ENCODE data around the gene NACC2. TPM values are rescaled to one million over a fixed set of nuclear protein-coding genes. Genes with fewer than 3 reads are reported as not detected.

The NACC2 gene
- total RNA-seq, 1 experiment from 2014 or later: 22.0 TPM

DNA sequence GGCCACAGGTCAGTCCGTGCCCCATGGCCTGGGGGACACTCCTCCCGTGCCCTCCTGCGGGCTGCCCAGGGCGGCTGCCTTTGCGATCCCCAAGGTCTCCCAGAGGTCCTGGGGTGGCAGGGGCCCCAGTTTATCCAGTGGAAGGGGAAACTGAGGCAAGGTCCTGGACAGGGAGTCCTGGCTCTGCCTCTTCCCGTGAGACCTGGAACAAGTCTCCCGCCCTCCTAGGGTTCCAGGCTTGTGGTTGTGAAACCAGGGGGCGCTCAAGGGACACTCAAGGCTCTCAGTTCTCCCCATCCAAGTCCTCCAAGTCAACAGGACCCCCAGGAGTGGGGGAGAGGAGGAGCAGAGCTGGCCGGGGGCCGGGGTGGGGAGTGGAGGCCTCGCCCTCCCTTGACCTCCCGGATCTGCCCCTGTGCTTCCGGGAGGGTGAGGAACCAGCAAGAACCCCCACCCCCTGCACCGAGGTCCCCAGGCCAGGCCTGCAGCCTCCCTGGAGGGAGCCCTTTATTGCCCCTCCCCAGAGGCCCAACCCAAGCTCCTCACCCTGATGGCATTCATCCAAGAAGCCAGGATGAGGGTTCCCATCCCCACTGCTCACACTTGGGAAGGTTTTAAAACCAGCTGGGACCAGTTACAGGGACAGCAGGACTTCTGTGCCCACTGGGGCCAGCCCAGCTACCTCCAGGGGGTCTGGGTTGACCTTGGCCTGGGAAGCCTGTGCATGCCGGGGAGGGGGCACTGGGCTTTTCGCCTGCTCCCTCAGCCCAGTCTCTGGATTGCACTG is 48.3 kb upstream of the NACC2 start:
- Mint-ChIP-seq H3K4me1 (ENCODE audit: low read depth, unreplicated experiment) (no peaks in the 10 kb centered on the region), H3K4me3 (ENCODE audit: unreplicated experiment) (no peak overlapping the region), H3K36me3 (ENCODE audit: insufficient read depth, unreplicated experiment) (no peaks in the 10 kb centered on the region), H3K27ac (ENCODE audit: unreplicated experiment) (no peak overlapping the region), H3K27me3 (ENCODE audit: insufficient read depth, unreplicated experiment) (no peaks in the 10 kb centered on the region), H3K9me3 (ENCODE audit: unreplicated experiment) (no peaks in the 10 kb centered on the region)
- H3K36me3 ChIP-seq (ENCODE audit: control insufficient read depth, insufficient read depth, low read length): no peaks in the 10 kb centered on the region
- TF ChIP-seq, protein P1, sequence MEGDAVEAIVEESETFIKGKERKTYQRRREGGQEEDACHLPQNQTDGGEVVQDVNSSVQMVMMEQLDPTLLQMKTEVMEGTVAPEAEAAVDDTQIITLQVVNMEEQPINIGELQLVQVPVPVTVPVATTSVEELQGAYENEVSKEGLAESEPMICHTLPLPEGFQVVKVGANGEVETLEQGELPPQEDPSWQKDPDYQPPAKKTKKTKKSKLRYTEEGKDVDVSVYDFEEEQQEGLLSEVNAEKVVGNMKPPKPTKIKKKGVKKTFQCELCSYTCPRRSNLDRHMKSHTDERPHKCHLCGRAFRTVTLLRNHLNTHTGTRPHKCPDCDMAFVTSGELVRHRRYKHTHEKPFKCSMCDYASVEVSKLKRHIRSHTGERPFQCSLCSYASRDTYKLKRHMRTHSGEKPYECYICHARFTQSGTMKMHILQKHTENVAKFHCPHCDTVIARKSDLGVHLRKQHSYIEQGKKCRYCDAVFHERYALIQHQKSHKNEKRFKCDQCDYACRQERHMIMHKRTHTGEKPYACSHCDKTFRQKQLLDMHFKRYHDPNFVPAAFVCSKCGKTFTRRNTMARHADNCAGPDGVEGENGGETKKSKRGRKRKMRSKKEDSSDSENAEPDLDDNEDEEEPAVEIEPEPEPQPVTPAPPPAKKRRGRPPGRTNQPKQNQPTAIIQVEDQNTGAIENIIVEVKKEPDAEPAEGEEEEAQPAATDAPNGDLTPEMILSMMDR (IDR thresholded peaks at IDR 0.05; ENCODE audit: insufficient read depth in 1 of 2, low read depth in 1 of 2, low read length in 1 of 2, severe bottlenecking in 1 of 2, unreplicated experiment in 1 of 2): peak; percentile 54 to 60
- H3K4me3 ChIP-seq (ENCODE audit: low read depth, low read length): no peak overlapping the region
- intact Hi-C loops (cut with micrococcal nuclease; ENCODE audit: unreplicated experiment): loop anchor here (1.0 kb wide), 1 partner anchor 83 kb away; no protein-coding TSS in a partner anchor
- H3K27me3 ChIP-seq (replicated peaks; ENCODE audit: control insufficient read depth, insufficient read depth, low read length): no peaks in the 10 kb centered on the region
- peak; percentile 61 to 62 for DNase-seq
- POLR2A ChIA-PET: no interaction called here
- H3K9me3 ChIP-seq: no peaks in the 10 kb centered on the region
- BruUV-seq (replicated peaks): no TSS peak
- CTCF ChIA-PET: interaction anchor here (0.7 kb wide), 1 partner anchor 9 kb away, joined by 3 read pairs; no protein-coding TSS in a partner anchor
- H3K4me1 ChIP-seq: no peaks in the 10 kb centered on the region

DNA sequence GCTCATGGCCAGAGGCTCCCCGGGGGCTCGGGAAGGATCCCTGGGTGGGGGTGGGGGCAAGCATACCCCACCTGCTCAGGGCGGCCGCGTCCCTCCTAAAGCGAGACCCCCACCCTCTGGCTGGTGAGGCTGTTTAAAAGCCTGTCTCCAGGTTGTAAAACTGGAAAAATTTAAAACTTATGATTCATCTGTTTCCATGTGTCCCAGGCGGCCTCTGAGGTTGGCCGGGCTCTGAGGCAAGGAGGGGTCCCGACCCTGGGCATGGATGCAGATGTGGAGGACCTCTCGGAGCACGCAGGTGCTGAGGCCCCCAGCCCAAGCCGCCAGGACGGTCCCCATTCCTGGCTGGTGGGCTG is 47.7 kb upstream of the NACC2 start:
- Histone ChIP-seq H3K27me3 (replicated peaks; ENCODE audit: control insufficient read depth, insufficient read depth, low read length) (no peaks in the 10 kb centered on the region), H3K4me3 (ENCODE audit: low read depth, low read length) (no peak overlapping the region), H3K9me3 (no peaks in the 10 kb centered on the region), H3K4me1 (no peaks in the 10 kb centered on the region), H3K36me3 (ENCODE audit: control insufficient read depth, insufficient read depth, low read length) (no peaks in the 10 kb centered on the region)
- no TSS peak for BruUV-seq (replicated peaks)
- Mint-ChIP-seq H3K4me1 (ENCODE audit: low read depth, unreplicated experiment) (no peaks in the 10 kb centered on the region), H3K4me3 (ENCODE audit: unreplicated experiment) (no peak overlapping the region), H3K36me3 (ENCODE audit: insufficient read depth, unreplicated experiment) (no peaks in the 10 kb centered on the region), H3K27me3 (ENCODE audit: insufficient read depth, unreplicated experiment) (no peaks in the 10 kb centered on the region), H3K9me3 (ENCODE audit: unreplicated experiment) (no peaks in the 10 kb centered on the region), H3K27ac (ENCODE audit: unreplicated experiment) (no peak overlapping the region)
- TF ChIP-seq, protein P1 (IDR thresholded peaks at IDR 0.05; ENCODE audit: insufficient read depth in 1 of 2, low read depth in 1 of 2, low read length in 1 of 2, severe bottlenecking in 1 of 2, unreplicated experiment in 1 of 2): no peak
- CTCF ChIA-PET: no interaction called here
- POLR2A ChIA-PET: no interaction called here
- intact Hi-C loops (cut with micrococcal nuclease; ENCODE audit: unreplicated experiment): loop anchor here (1.0 kb wide), 1 partner anchor 83 kb away; no protein-coding TSS in a partner anchor
- no peak for DNase-seq

GRCh38 chr9:136142414-136142796 is 47.3 kb upstream of the NACC2 start:
- Mint-ChIP-seq H3K27ac (ENCODE audit: unreplicated experiment) (no peak overlapping the region), H3K36me3 (ENCODE audit: insufficient read depth, unreplicated experiment) (no peaks in the 10 kb centered on the region), H3K4me1 (ENCODE audit: low read depth, unreplicated experiment) (no peaks in the 10 kb centered on the region), H3K4me3 (ENCODE audit: unreplicated experiment) (no peak overlapping the region), H3K27me3 (ENCODE audit: insufficient read depth, unreplicated experiment) (no peaks in the 10 kb centered on the region), H3K9me3 (ENCODE audit: unreplicated experiment) (no peaks in the 10 kb centered on the region)
- no peaks in the 10 kb centered on the region for H3K9me3 ChIP-seq
- no TSS peak for BruUV-seq (replicated peaks)
- CTCF ChIA-PET: interaction anchor here (0.5 kb wide), 1 partner anchor 207 kb away, joined by 5 read pairs; no protein-coding TSS in a partner anchor
- no peaks in the 10 kb centered on the region for H3K36me3 ChIP-seq (ENCODE audit: control insufficient read depth, insufficient read depth, low read length)
- DNase-seq: no peak
- POLR2A ChIA-PET: interaction anchor here (0.6 kb wide), 1 partner anchor 349 kb away, joined by 6 read pairs; no protein-coding TSS in a partner anchor
- TF ChIP-seq, protein P1 (IDR thresholded peaks at IDR 0.05; ENCODE audit: insufficient read depth in 1 of 2, low read depth in 1 of 2, low read length in 1 of 2, severe bottlenecking in 1 of 2, unreplicated experiment in 1 of 2): no peak
- H3K4me3 ChIP-seq (ENCODE audit: low read depth, low read length): no peak overlapping the region
- intact Hi-C loops (cut with micrococcal nuclease; ENCODE audit: unreplicated experiment): no loop called here
- H3K4me1 ChIP-seq: no peaks in the 10 kb centered on the region
- H3K27me3 ChIP-seq (replicated peaks; ENCODE audit: control insufficient read depth, insufficient read depth, low read length): no peaks in the 10 kb centered on the region

All from Caco-2 (cell line).